ENCODE data around the gene NUP153.

NUP153 gene

GRCh38 chr6:17656092-17656491, 50.6 kb downstream of the NUP153 start:
- no peaks in the 10 kb centered on the region for H3K4me1 ChIP-seq (ENCODE audit: insufficient read depth, low read length)
- H3K4me3 ChIP-seq (ENCODE audit: low read length): no peak overlapping the region
- no peaks in the 10 kb centered on the region for H3K9me3 ChIP-seq (ENCODE audit: insufficient read depth, low read depth, low read length)
- WGBS: 88% methylated on average over 1 of the region's 1 CpG
- peaks cover 89% of the 10 kb centered on the region for H3K36me3 ChIP-seq (ENCODE audit: insufficient read depth, low read length)
- no peaks in the 10 kb centered on the region for H3K27me3 ChIP-seq (ENCODE audit: insufficient read depth, low read length)
- H3K27ac ChIP-seq (ENCODE audit: low read depth, low read length): no peak overlapping the region
- H3K9ac ChIP-seq (ENCODE audit: low read depth, low read length): no peak overlapping the region

- H3K9ac ChIP-seq (ENCODE audit: low read depth, low read length): no peak overlapping the region
- H3K27me3 ChIP-seq (ENCODE audit: insufficient read depth, low read length): no peaks in the 10 kb centered on the region
- H3K27ac ChIP-seq (ENCODE audit: low read depth, low read length): no peak overlapping the region
- H3K36me3 ChIP-seq (ENCODE audit: insufficient read depth, low read length): peaks cover 89% of the 10 kb centered on the region
- no peaks in the 10 kb centered on the region for H3K9me3 ChIP-seq (ENCODE audit: insufficient read depth, low read depth, low read length)
- 76% methylated on average over 5 of the region's 5 CpGs for WGBS
- no peak overlapping the region for H3K4me3 ChIP-seq (ENCODE audit: low read length)
- H3K4me1 ChIP-seq (ENCODE audit: insufficient read depth, low read length): no peaks in the 10 kb centered on the region
Observed at GRCh38 chr6:17653198-17653882, 53.4 kb downstream of the NUP153 start.

GRCh38 chr6:17650656-17651309, 55.9 kb downstream of the NUP153 start:
- WGBS: 98% methylated on average over 3 of the region's 3 CpGs
- no peak overlapping the region for H3K4me3 ChIP-seq (ENCODE audit: low read length)
- H3K9me3 ChIP-seq (ENCODE audit: insufficient read depth, low read depth, low read length): no peaks in the 10 kb centered on the region
- H3K9ac ChIP-seq (ENCODE audit: low read depth, low read length): no peak overlapping the region
- H3K27ac ChIP-seq (ENCODE audit: low read depth, low read length): no peak overlapping the region
- peaks cover 91% of the 10 kb centered on the region for H3K36me3 ChIP-seq (ENCODE audit: insufficient read depth, low read length)
- no peaks in the 10 kb centered on the region for H3K4me1 ChIP-seq (ENCODE audit: insufficient read depth, low read length)
- no peaks in the 10 kb centered on the region for H3K27me3 ChIP-seq (ENCODE audit: insufficient read depth, low read length)

DNA sequence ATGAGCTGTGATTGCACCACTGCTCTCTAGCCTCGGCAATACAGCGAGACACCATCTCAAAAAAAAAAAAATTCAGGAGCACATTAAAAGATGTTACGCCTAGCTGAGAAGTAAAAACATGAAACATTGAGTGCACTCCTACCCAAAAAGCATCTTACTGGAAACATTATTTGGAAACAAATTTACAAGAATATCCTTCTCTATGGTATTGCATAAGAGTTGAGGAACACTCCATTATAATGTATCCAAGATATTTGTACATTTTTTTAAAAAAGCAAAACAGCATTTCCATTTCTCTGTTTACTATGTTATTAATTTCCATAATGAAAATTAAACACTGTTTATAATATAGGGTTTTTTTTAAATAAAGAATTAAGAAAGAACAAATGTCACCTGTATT, 58.0 kb downstream of the NUP153 start:
- Histone ChIP-seq H3K27me3 (ENCODE audit: insufficient read depth, low read length) (no peaks in the 10 kb centered on the region), H3K9me3 (ENCODE audit: insufficient read depth, low read depth, low read length) (no peaks in the 10 kb centered on the region), H3K4me1 (ENCODE audit: insufficient read depth, low read length) (no peaks in the 10 kb centered on the region), H3K27ac (ENCODE audit: low read depth, low read length) (no peak overlapping the region), H3K4me3 (ENCODE audit: low read length) (no peak overlapping the region), H3K36me3 (ENCODE audit: insufficient read depth, low read length) (peaks cover 92% of the 10 kb centered on the region), H3K9ac (ENCODE audit: low read depth, low read length) (no peak overlapping the region)
- 96% methylated on average over 3 of the region's 3 CpGs for WGBS

GRCh38 chr6:17640477-17640917, 66.2 kb downstream of the NUP153 start:
- Histone ChIP-seq H3K27ac (ENCODE audit: low read depth, low read length) (no peak overlapping the region), H3K36me3 (ENCODE audit: insufficient read depth, low read length) (peaks cover 95% of the 10 kb centered on the region), H3K4me1 (ENCODE audit: insufficient read depth, low read length) (no peaks in the 10 kb centered on the region), H3K27me3 (ENCODE audit: insufficient read depth, low read length) (no peaks in the 10 kb centered on the region), H3K4me3 (ENCODE audit: low read length) (no peak overlapping the region), H3K9me3 (ENCODE audit: insufficient read depth, low read depth, low read length) (no peaks in the 10 kb centered on the region), H3K9ac (ENCODE audit: low read depth, low read length) (no peak overlapping the region)
- 96% methylated on average over 3 of the region's 3 CpGs for WGBS

DNA sequence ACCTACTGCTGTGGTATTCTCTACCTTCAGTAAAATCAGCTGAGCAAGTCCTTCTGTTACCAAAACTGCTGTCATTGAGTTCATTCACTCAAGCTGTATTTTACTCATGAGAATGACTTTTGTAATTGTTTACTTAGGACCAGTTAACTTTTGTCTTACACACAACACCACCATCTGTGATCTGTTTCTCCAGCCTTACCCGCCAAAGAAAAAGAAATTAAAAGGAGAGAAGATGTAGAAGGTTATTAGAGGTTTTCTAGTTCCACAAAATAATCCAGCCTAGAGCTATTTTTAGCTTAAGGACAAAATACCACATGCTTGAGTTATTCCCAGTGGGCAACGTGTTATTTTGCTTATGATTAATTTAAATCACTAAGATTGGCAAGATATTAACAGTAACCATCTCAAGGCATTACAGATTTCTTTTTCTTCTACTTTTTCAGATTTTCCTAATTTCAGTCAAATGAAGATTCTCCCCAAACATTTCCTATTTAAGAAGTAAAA, 68.5 kb downstream of the NUP153 start:
- H3K36me3 ChIP-seq (ENCODE audit: insufficient read depth, low read length): peaks cover 91% of the 10 kb centered on the region
- H3K4me3 ChIP-seq (ENCODE audit: low read length): no peak overlapping the region
- H3K9me3 ChIP-seq (ENCODE audit: insufficient read depth, low read depth, low read length): no peaks in the 10 kb centered on the region
- no peak overlapping the region for H3K27ac ChIP-seq (ENCODE audit: low read depth, low read length)
- no peak overlapping the region for H3K9ac ChIP-seq (ENCODE audit: low read depth, low read length)
- H3K27me3 ChIP-seq (ENCODE audit: insufficient read depth, low read length): no peaks in the 10 kb centered on the region
- no peaks in the 10 kb centered on the region for H3K4me1 ChIP-seq (ENCODE audit: insufficient read depth, low read length)
- WGBS: 100% methylated on average over 1 of the region's 2 CpGs

GRCh38 chr6:17635568-17635967, 71.2 kb downstream of the NUP153 start:
- WGBS: 94% methylated on average over 4 of the region's 4 CpGs
- H3K9ac ChIP-seq (ENCODE audit: low read depth, low read length): no peak overlapping the region
- no peaks in the 10 kb centered on the region for H3K9me3 ChIP-seq (ENCODE audit: insufficient read depth, low read depth, low read length)
- peaks cover 92% of the 10 kb centered on the region for H3K36me3 ChIP-seq (ENCODE audit: insufficient read depth, low read length)
- H3K4me1 ChIP-seq (ENCODE audit: insufficient read depth, low read length): no peaks in the 10 kb centered on the region
- no peak overlapping the region for H3K27ac ChIP-seq (ENCODE audit: low read depth, low read length)
- H3K4me3 ChIP-seq (ENCODE audit: low read length): no peak overlapping the region
- no peaks in the 10 kb centered on the region for H3K27me3 ChIP-seq (ENCODE audit: insufficient read depth, low read length)

- H3K27ac ChIP-seq (ENCODE audit: low read depth, low read length): no peak overlapping the region
- peaks cover 93% of the 10 kb centered on the region for H3K36me3 ChIP-seq (ENCODE audit: insufficient read depth, low read length)
- no peaks in the 10 kb centered on the region for H3K4me1 ChIP-seq (ENCODE audit: insufficient read depth, low read length)
- H3K9ac ChIP-seq (ENCODE audit: low read depth, low read length): no peak overlapping the region
- H3K9me3 ChIP-seq (ENCODE audit: insufficient read depth, low read depth, low read length): no peaks in the 10 kb centered on the region
- H3K27me3 ChIP-seq (ENCODE audit: insufficient read depth, low read length): no peaks in the 10 kb centered on the region
- 90% methylated on average over 2 of the region's 2 CpGs for WGBS
- no peak overlapping the region for H3K4me3 ChIP-seq (ENCODE audit: low read length)
Observed at GRCh38 chr6:17633465-17634188, 73.1 kb downstream of the NUP153 start.

DNA sequence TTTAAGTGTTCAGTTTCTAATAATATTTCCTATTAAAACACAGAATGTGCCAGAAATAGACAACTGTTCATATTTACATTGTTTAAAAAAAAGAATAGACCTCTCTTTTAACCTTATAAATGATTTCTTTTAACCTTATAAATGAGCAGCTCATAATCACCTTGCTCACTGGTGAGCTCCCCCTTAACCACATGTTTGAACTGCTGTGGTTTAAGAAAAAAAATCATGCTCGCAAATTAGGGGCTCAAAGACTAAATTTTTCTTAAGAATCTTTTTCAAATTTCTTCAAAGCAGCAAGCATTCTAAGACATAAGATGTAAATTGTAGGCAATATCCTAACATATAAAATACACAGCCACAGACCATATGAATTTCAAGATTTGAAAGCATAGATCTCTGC, 73.8 kb downstream of the NUP153 start:
- H3K36me3 ChIP-seq (ENCODE audit: insufficient read depth, low read length): peaks cover 93% of the 10 kb centered on the region
- WGBS: 75% methylated on average over 1 of the region's 1 CpG
- H3K9ac ChIP-seq (ENCODE audit: low read depth, low read length): no peak overlapping the region

GRCh38 chr6:17630511-17631073, 76.1 kb downstream of the NUP153 start:
- no peak overlapping the region for H3K9ac ChIP-seq (ENCODE audit: low read depth, low read length)
- no peak overlapping the region for H3K4me3 ChIP-seq (ENCODE audit: low read length)
- no peaks in the 10 kb centered on the region for H3K4me1 ChIP-seq (ENCODE audit: insufficient read depth, low read length)
- no peak overlapping the region for H3K27ac ChIP-seq (ENCODE audit: low read depth, low read length)
- H3K9me3 ChIP-seq (ENCODE audit: insufficient read depth, low read depth, low read length): no peaks in the 10 kb centered on the region
- no peaks in the 10 kb centered on the region for H3K27me3 ChIP-seq (ENCODE audit: insufficient read depth, low read length)
- 91% methylated on average over 3 of the region's 5 CpGs for WGBS
- H3K36me3 ChIP-seq (ENCODE audit: insufficient read depth, low read length): peaks cover 93% of the 10 kb centered on the region

More for the DNA sequence above, 73.8 kb downstream of the NUP153 start:
- no peaks in the 10 kb centered on the region for H3K4me1 ChIP-seq (ENCODE audit: insufficient read depth, low read length)
- H3K27ac ChIP-seq (ENCODE audit: low read depth, low read length): no peak overlapping the region
- no peak overlapping the region for H3K4me3 ChIP-seq (ENCODE audit: low read length)
- no peaks in the 10 kb centered on the region for H3K27me3 ChIP-seq (ENCODE audit: insufficient read depth, low read length)
- H3K9me3 ChIP-seq (ENCODE audit: insufficient read depth, low read depth, low read length): no peaks in the 10 kb centered on the region
